Ovary (tissue), 9 donors: ENCODE measurements around the gene SRL. TPM values are rescaled to one million over a fixed set of nuclear protein-coding genes. Genes with fewer than 3 reads are reported as not detected.
"Not testable (repeated sequence)": the region's sequence is repeated elsewhere in the genome, so short reads cannot be mapped to it uniquely, and the experiment has no call there.

Experiments used
- DNase-seq, 5 donors: peaks; one replicate each; pipeline ENCODE4 v3.0.0-alpha.2; 2019 to 2020
- H3K27ac ChIP-seq, 2 donors: fragments of 200-600 bp; one replicate each; pipeline versions ENCODE4 v1.5.1 to v1.8.0; 2019 to 2022
- H3K27me3 ChIP-seq: fragments of 200-600 bp; one replicate; pipeline ENCODE4 v1.8.0; 2022
- H3K36me3 ChIP-seq: fragments of 200-600 bp; sonication (generic); one replicate; pipeline ENCODE4 v1.5.1; 2019
- H3K4me1 ChIP-seq: one replicate; pipeline ENCODE4 v1.8.1; 2013; ENCODE audit warnings: mild to moderate bottlenecking, moderate library complexity; ENCODE audit not compliant: insufficient read depth
- H3K4me3 ChIP-seq: fragments of 200-600 bp; sonication (generic); one replicate; pipeline ENCODE4 v1.5.1; 2017
- H3K9me3 ChIP-seq, 2 donors: fragments of 200-600 bp in 1 of 2; sonication (generic) in 1 of 2; one replicate each; pipeline versions ENCODE4 v1.5.1 to v1.8.1; 2013 to 2019; ENCODE audit warnings: mild to moderate bottlenecking in 1 of 2, moderate library complexity in 1 of 2
- EP300 ChIP-seq: sonication (generic); formaldehyde crosslinking; IDR thresholded peaks from one replicate; pipeline ENCODE4 v1.6.1; 2017; ENCODE audit warnings: antibody characterized with exemption
- POLR2A ChIP-seq: fragments of 450-650 bp; IDR thresholded peaks from one replicate; pipeline ENCODE4 v1.6.1; 2017; ENCODE audit warnings: antibody characterized with exemption, mild to moderate bottlenecking, moderate library complexity
- WGBS, 3 donors: extraction: QIAGEN DNeasy Blood & Tissue Kit in 1 of 3; methylation state at CpG; one replicate each; pipeline versions ENCODE4 v1.1.5 to v1.1.7; 2013 to 2017; 5-methylcytosine and 5-hydroxymethylcytosine counted together
- intact Hi-C, 4 donors: fragments of 100-400 bp; cut with DNase I; formaldehyde crosslinking; loops; one replicate each; pipeline versions ENCODE4 v1.11.0 to v1.15.1; 2022 to 2023
- polyA plus RNA-seq, 2 donors: library from polyadenylated mRNA; stranded (reverse); fragments of 200-250 nt in 1 of 2; fragments of 350-450 nt in 1 of 2; fragmentation: Illumina TruSeq in 1 of 2; extraction: RNeasy Lipid Tissue Mini Kit (QIAGEN cat#74804) in 1 of 2; gene quantifications; one replicate each; pipeline ENCODE4 v1.2.3, GENCODE V29; 2013 to 2014
- total RNA-seq, 7 donors: library from RNA; depleted of rRNA in 2 of 7; stranded (reverse); fragments of >200 nt in 2 of 7; fragmentation: NEBNext Ultra II Directional in 3 of 7; extraction: Animal tissue kit (Norgen Biotek cat#: 25700) in 3 of 7; gene quantifications; one replicate each; pipeline versions ENCODE4 v1.1.0 to v1.2.4, GENCODE V29; 2016 to 2023
- TF ChIP-seq, protein P1 (sequence below), 3 donors: fragments of 450-650 bp in 2 of 3; fragments of 200-600 bp in 1 of 3; IDR thresholded peaks; one replicate each; pipeline versions ENCODE4 v1.5.1 to v1.8.0; 2016 to 2022; ENCODE audit warnings: antibody characterized with exemption in 3 of 3, mild to moderate bottlenecking in 1 of 3
- donor health status: DM: no; HTN: no; CAD: no; lungs with moderate emphysema.
- donor health status: DM: no; HTN: no; CAD: no.
- donor health status: Bipolar disorder and iron deficiency.
- donor health status: DM: yes; HTN: yes; CAD: no.
- donor health status: DM: no; HTN: no; CAD: no.
- donor health status: DM: yes; HTN: yes; CAD: no.

The SRL gene
- total and polyA plus RNA-seq, 9 donors: under 0.01 to 7.5 (median 1.0) TPM

GRCh38 chr16:4158143-4159093 is 83.5 kb downstream of the SRL start:
- Histone ChIP-seq H3K4me3 (no peak overlapping the region), H3K27me3 (no peaks in the 10 kb centered on the region), H3K27ac (no peak overlapping the region), H3K4me1 (no peaks in the 10 kb centered on the region), H3K9me3 (no peaks in the 10 kb centered on the region), H3K36me3 (no peaks in the 10 kb centered on the region)
- intact Hi-C loops: no loop called here
- DNase-seq: no peak
- 81 to 86% (median 83%) methylated on average over 13 of the region's 13 CpGs for WGBS, 3 donors
- TF ChIP-seq EP300: no peak
- no peak for TF ChIP-seq POLR2A
- TF ChIP-seq, protein P1, sequence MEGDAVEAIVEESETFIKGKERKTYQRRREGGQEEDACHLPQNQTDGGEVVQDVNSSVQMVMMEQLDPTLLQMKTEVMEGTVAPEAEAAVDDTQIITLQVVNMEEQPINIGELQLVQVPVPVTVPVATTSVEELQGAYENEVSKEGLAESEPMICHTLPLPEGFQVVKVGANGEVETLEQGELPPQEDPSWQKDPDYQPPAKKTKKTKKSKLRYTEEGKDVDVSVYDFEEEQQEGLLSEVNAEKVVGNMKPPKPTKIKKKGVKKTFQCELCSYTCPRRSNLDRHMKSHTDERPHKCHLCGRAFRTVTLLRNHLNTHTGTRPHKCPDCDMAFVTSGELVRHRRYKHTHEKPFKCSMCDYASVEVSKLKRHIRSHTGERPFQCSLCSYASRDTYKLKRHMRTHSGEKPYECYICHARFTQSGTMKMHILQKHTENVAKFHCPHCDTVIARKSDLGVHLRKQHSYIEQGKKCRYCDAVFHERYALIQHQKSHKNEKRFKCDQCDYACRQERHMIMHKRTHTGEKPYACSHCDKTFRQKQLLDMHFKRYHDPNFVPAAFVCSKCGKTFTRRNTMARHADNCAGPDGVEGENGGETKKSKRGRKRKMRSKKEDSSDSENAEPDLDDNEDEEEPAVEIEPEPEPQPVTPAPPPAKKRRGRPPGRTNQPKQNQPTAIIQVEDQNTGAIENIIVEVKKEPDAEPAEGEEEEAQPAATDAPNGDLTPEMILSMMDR (IDR thresholded peaks at IDR 0.05): no peak

GRCh38 chr16:4157376-4157825 is 84.5 kb downstream of the SRL start:
- no peaks in the 10 kb centered on the region for H3K36me3 ChIP-seq
- H3K4me1 ChIP-seq: no peaks in the 10 kb centered on the region
- DNase-seq: no peak
- WGBS, 3 donors: 34 to 55% (median 48%) methylated on average over 4 of the region's 4 CpGs
- no peaks in the 10 kb centered on the region for H3K27me3 ChIP-seq
- TF ChIP-seq EP300 (no peak), POLR2A (no peak)
- TF ChIP-seq, protein P1 (IDR thresholded peaks at IDR 0.05): no peak
- H3K9me3 ChIP-seq: no peaks in the 10 kb centered on the region
- intact Hi-C loops: no loop called here
- H3K4me3 ChIP-seq: no peak overlapping the region
- no peak overlapping the region for H3K27ac ChIP-seq

GRCh38 chr16:4156503-4156902 is 85.4 kb downstream of the SRL start:
- DNase-seq, intact Hi-C loops, H3K27me3 ChIP-seq, H3K36me3 ChIP-seq, H3K27ac ChIP-seq, H3K4me1 ChIP-seq, H3K9me3 ChIP-seq, H3K4me3 ChIP-seq: not testable (repeated sequence)
- WGBS, 3 donors: 78 to 85% (median 83%) methylated on average over 3 of the region's 3 CpGs

DNA sequence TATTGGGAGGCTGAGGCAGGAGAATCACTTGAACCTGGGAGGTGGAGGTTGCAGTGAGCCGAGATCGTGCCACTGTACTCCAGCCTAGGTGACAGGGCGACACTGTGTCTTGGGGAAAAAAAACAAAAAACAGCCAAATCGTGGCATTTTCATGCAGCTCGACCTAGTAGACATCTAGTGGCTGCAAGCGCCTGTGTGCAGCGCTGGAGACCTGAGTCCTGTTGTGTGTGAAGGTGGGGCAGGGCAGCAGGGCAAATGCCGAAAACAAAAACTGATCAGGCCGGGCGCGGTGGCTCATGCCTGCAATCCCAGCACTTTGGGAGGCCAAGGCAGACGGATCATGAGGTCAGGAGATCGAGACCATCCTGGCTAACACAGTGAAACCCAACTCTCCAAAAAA is 88.5 kb downstream of the SRL start:
- 87 to 92% (median 88%) methylated on average over 13 of the region's 13 CpGs for WGBS, 3 donors
- intact Hi-C loops, H3K27me3 ChIP-seq, H3K9me3 ChIP-seq, H3K27ac ChIP-seq, DNase-seq, H3K36me3 ChIP-seq, H3K4me3 ChIP-seq, H3K4me1 ChIP-seq: not testable (repeated sequence)

GRCh38 chr16:4152267-4152666 is 89.6 kb downstream of the SRL start:
- intact Hi-C loops: no loop called here
- H3K4me1 ChIP-seq: no peaks in the 10 kb centered on the region
- no peaks in the 10 kb centered on the region for H3K36me3 ChIP-seq
- DNase-seq: no peak
- WGBS, 3 donors: 42 to 65% (median 48%) methylated on average over 5 of the region's 5 CpGs
- no peaks in the 10 kb centered on the region for H3K9me3 ChIP-seq
- no peak overlapping the region for H3K27ac ChIP-seq
- no peak overlapping the region for H3K4me3 ChIP-seq
- H3K27me3 ChIP-seq: no peaks in the 10 kb centered on the region
- TF ChIP-seq, protein P1 (IDR thresholded peaks at IDR 0.05): no peak
- TF ChIP-seq POLR2A (no peak), EP300 (no peak)
